HG02884 (cell line): Measurements from ENCODE around the gene PSG1.
"Not testable (repeated sequence)": the region's sequence is repeated elsewhere in the genome, so short reads cannot be mapped to it uniquely, and the experiment has no call there.

ENCODE experiments used
- ATAC-seq: cut with Tn5 transposase; IDR thresholded peaks from one replicate; pipeline ENCODE4 v1.9.1; 2021; ENCODE audit warnings: mild to moderate bottlenecking, moderate library complexity; ENCODE audit not compliant: unreplicated experiment

Gene PSG1

GRCh38 chr19:42831221-42832019 lies 48.1 kb downstream of the PSG1 start:
- no peak for ATAC-seq

GRCh38 chr19:42821306-42821977 lies 58.1 kb downstream of the PSG1 start:
- ATAC-seq: not testable (repeated sequence)

- not testable (repeated sequence) for ATAC-seq
These were observed 59.4 kb downstream of the PSG1 start for GRCh38 chr19:42819960-42820650.

- no peak for ATAC-seq
These were observed 62.6 kb downstream of the PSG1 start for GRCh38 chr19:42816894-42817293.
